HepG2 (cell line): ENCODE measurements around the gene WNK2. TPM values are rescaled to one million over a fixed set of nuclear protein-coding genes. Genes with fewer than 3 reads are reported as not detected.
A peak's percentile ranks its signal among the peaks of the same experiment; 100 is the strongest.

Experiments
- NCOA2 ChIP-seq: sonication (generic); formaldehyde crosslinking; IDR thresholded peaks from 2 replicates; pipeline ENCODE4 v1.8.0; 2022; ENCODE audit warnings: inconsistent platforms
- NFAT5 ChIP-seq: sonication (generic); formaldehyde crosslinking; IDR thresholded peaks from 2 replicates; pipeline ENCODE4 v1.4.0; 2020; ENCODE audit warnings: missing genetic modification reagents
- RXRB ChIP-seq: IDR thresholded peaks from 2 replicates; pipeline ENCODE4 v1.6.1; 2016; ENCODE audit warnings: borderline replicate concordance, missing genetic modification reagents, missing compliant biosample characterization
- TEF ChIP-seq: sonication (generic); formaldehyde crosslinking; IDR thresholded peaks from 2 replicates; pipeline ENCODE4 v1.5.0; 2020; ENCODE audit warnings: missing genetic modification reagents
- ZBTB33 ChIP-seq: sonication (generic); formaldehyde crosslinking; IDR thresholded peaks from 2 replicates; pipeline ENCODE4 v1.4.0; 2020; ENCODE audit warnings: missing genetic modification reagents
- ZNF414 ChIP-seq: sonication (generic); formaldehyde crosslinking; IDR thresholded peaks from 2 replicates; pipeline ENCODE4 v1.5.0; 2020; ENCODE audit warnings: missing genetic modification reagents
- ZNF687 ChIP-seq: sonication (generic); formaldehyde crosslinking; IDR thresholded peaks from 2 replicates; pipeline ENCODE4 v1.5.1; 2020; ENCODE audit warnings: mild to moderate bottlenecking, missing genetic modification reagents, moderate library complexity
- polyA plus RNA-seq, 8 experiments: library from polyadenylated mRNA; depleted of rRNA in 3 of 8; stranded (reverse) in 7 of 8; unstranded in 1 of 8; fragments of >200 nt; fragmentation: Illumina TruSeq in 4 of 8; extraction: Trizol in 4 of 8; gene quantifications; 2 replicates each; pipeline versions ENCODE4 v1.2.1 to v1.2.3, GENCODE V29; 2011 to 2016; ENCODE audit warnings: low read depth in 4 of 8, missing spikeins in 1 of 8, mixed read lengths in 1 of 8; ENCODE audit not compliant: insufficient read depth in 1 of 8
- total RNA-seq, 5 experiments: library from RNA; depleted of rRNA; stranded (reverse); fragments of >200 nt; fragmentation: Illumina TruSeq; extraction: Trizol; gene quantifications; 2 replicates each; pipeline ENCODE4 v1.2.3, GENCODE V29; 2016; ENCODE audit warnings: low read depth in 1 of 5

Gene WNK2
- total and polyA plus RNA-seq, 2 of the 13 experiments (the other 11 are each of a cell fraction or from before 2014, with no cell fraction given), result 10.5 to 12.0 TPM

GRCh38 chr9:93159601-93160471 lies 24.1 kb upstream of the WNK2 start (continued):
- TF ChIP-seq ZNF414 (CRISPR knock-in tag) (peak; percentile 70; the same call in 1 of the 2 replicates), TEF (CRISPR knock-in tag) (no peak), ZNF687 (CRISPR knock-in tag) (peak; percentile 82), NFAT5 (CRISPR knock-in tag) (no peak), RXRB (CRISPR knock-in tag) (peak; percentile 57; the same call in 1 of the 2 replicates), ZBTB33 (CRISPR knock-in tag) (peak; percentile 67; the same call in 1 of the 2 replicates), NCOA2 (CRISPR knock-in tag) (0 out of 2 replicates have a peak, but pooled peaks have one; percentile 33)
